Stimulated activated CD8-positive, alpha-beta memory T cell treated with anti-CD3 and anti-CD28 coated beads, Interleukin-7, amount 100 ng/mL, for 1 hour (primary cell): ENCODE results near the gene COL20A1.

ENCODE experiments used
- DNase-seq, 2 donors: peaks; one replicate each; pipeline ENCODE4 v3.0.0-alpha.2; 2020; ENCODE audit warnings: low read depth in 2 of 2

The COL20A1 gene

DNA sequence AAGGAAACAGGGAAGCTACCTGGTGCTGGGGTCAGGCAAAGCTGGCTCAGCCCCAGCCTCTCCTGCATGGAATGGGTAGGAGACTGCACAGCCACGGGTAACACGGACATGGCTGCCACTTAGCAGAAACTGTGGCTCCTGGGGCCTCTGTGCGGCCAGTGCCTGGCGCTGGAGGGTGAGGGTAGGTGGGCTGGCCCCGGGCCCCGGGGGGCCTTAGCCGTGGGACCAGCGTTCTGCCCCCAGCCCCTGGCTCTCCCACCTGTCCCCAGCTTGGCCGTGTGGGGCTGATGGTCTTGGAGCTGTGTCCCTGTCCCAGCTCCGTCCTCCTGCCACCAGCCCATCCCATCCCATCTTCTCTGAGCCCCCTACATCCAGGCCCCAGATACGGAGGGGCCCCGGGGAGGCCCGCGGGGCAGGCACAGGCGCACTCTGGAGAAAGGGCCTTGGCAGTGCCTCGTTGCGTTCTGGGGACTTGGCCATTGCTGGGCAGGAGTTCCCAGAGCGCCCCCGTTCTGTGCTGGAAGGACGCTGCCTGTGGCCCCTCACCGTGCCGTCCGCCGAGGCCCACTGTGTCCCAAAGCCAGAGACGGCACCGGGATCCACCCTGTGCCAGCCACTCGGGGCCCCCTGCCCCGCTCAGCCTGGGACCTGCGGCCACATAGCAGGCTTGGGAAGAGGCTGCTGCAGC, 56.0 kb downstream of the COL20A1 start:
- DNase-seq = no peak

DNA sequence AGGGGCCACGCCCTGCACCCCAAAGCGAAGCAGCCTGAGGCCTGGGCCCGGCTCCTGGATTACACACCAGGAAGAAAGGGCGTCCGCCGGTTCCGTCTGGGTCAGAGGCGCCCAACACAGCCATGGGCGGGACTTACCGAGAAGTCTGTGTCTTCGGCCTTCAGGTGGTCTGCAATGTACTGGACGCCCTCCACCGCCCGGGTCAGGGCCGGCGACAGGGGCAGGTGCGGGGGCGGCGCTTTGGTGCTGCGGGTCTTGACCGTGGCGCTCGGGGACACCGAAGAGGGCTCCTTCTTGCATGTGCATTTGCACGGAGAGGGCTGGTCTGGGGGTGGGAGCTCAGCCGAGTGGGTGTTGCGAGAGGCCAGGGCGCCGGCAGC, 56.5 kb downstream of the COL20A1 start:
- no peak for DNase-seq

DNA sequence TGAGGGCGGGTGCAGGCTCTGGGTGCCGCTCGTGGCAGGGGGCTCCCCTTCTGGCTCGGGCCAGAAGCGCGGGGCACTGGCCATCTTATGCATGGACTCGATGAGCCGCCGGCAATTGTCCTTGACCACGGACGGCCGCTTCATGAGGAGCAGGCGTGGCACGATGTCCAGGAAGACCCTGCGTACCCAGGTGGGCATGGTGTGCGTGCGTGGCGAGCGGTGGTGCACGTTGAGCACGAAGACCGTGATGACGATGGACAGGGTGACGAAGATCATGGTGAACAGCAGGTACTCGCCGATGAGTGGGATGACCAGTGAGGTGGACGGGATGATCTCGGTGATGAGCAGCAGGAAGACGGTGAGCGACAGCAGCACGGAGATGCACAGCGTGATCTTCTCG, 57.2 kb downstream of the COL20A1 start:
- DNase-seq = no peak

DNA sequence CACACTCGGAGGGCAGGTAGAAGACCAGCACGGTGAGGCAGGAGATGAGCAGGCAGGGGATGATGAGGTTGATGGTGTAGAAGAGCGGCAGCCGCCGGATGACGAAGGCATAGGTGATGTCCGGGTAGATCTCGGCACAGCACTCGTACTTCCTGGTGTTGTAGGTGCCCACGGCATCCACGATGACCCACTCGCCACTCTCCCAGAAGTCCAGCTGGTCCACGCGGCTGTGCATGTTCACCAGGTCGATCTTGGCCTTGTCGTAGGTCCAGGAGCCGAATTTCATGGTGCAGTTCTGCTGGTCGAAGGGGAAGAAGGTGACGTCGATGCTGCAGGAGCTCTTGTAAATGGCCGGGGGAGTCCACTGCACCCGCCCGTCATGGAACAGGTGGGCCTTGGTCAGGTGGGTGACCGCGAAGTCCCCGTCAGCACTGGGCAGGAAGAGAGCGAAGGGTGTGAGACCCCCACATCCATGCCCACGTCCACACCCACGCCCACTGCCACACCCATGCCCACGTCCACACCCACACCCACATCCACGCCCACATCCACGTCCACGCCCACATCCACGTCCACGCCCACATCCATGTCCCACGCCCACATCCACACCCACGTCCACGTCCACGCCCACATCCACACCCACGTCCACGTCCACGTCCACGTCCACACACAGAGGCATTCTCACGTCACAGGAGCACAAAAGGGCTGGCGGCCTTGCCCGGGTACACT, 57.8 kb downstream of the COL20A1 start:
- no peak for DNase-seq

DNA sequence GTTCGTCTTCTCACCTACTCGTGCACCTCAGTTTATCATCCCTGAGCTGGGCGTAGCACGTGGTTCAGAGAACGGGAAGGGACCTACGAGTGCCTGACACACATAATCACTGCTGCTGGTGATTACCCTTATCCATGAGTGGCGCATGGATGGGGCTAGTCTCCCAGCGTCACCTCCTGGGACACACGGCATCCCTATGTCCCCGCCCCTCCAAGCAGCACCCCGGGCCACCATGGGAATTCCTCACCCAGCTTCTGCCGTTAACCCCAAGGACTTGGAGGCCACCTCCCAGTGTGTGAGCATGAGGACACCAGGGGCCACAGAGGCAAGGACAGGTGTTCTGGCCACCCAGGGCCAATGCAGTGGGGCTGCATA, 58.3 kb downstream of the COL20A1 start:
- DNase-seq = no peak

DNA sequence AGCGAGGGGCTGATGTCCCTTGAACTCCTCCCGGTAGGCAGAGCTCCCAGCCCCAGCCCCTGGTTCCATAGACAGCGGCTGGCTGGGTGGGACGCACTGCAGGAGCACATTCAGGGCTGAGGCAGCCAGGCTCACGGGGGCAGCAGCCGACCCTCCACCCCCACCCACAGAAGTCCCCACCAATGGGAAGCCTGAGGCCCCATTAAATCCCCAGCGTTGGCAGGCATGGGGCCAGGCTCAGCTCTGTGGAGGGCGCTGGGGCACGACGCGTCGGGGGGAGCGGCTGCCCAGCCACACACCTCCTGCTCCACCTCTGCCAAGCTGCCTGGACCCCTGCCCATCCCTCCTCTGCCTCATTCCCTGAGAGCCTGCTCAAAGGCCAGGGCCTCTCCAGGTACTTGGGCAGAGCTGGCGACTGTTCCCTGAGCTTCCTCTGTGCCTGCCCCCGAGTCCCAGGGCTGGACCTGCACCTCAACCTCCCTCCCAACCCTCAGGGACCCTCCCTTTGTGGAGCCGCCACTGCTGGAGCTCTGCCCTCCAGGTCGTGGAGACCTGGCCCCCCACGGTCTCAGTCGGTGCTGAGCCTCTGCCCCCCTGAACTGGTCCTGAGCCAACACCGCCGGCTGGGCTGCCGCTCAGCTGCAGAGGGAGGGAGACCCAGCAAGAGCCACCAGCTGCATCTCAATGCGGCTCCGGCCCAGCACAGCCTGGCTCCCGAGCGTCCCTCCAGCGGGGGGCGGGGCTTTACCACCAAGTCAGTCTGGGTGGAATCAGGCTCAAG, 59.0 kb downstream of the COL20A1 start:
- no peak for DNase-seq

DNA sequence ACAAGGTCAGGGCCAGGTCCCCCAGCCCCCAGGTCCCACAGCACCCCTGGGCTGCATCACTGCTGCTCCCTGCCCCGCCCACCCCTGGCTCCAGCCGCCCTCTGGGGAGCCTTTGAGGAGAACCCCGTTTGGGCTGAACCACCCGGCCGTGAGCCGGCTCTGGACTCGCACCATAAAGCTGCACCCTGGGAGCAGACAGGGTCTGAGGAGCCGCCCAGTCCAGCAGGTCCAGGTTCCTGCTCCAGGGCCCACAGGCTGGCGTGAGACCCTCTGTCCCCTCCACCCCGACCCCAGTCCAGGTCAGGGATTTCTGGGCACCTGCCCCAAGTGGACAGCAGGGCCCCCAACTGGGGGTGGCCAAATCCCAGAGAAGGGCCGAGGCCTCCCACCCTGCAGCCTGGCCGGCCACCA, 59.8 kb downstream of the COL20A1 start:
- no peak for DNase-seq

DNA sequence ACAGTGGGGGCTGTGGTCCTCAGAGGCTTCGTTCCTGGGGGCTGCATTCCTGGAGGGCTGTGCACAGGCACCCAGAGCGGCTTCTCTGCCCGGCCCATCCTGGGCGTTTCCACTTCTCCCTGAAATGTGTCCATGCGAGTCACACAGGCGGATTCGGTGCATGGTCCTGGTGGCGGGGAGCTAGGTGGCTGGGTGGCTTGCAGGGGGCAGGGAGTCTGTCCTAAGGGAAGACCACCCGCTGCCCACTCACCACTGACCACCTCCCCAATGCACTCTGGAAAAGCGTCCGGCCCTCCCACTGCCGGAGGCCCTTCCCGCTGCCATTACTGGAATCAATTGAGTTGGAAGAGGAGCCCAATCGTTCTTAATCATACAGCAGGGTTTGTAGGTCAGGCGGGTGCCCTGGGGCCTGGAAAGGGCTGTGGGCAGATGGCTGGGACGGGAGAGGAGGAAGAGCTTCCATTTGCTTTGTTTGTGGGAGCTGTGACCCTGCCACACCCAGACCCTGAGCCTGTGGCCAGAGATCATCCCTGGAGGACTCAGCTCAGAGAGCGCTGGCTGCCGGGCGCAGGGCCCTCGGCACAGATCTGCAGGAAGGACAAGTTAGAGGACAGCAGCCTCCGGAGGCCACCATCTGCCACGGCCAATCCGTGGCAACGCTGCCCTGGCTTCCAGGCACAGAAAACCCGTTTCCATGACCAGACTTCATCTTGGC, 61.8 kb downstream of the COL20A1 start:
- DNase-seq = no peak

DNA sequence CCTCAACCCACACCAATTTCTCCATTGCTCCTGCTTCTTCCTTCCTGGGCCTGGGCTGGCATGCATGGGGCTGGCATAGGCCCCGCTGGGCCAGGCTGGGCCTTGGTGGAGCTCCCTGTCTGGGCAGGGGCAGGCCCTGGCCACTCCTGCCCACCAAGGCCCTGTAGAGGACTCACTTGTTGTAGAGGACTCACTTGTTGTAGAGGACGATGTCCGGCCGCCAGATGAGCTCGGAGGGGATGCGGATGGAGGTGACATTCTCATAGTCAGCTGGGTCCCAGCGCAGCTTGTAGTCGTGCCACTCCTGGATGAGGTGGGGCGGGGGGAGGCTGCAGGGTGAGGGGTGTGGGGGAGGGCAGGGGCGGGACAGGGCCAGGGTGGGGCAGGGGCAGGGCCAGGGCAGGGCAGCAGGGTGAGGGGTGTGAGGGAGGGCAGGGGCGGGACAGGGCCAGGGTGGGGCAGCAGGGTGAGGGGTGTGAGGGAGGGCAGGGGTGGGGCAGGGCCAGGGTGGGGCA, 62.9 kb downstream of the COL20A1 start:
- DNase-seq = no peak

DNA sequence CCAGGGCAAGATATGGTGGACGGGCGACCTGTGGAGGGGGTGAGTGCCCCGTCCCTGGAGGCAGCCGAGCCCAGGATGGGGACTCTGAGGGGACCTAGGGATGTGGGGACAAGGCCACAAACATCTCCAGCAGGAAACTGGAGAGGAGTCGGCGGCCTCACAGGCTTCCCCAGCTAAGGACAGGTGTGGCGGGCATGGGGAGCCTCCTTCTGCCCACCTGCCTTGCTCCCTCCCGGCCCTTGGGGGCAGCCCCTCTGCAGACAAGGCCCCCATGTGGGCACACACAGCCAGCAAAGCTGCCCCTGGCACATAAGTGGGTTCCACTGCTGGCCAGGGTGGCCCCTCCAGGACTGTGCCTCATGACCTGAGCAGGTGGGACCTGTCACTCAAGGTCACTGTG, 63.5 kb downstream of the COL20A1 start:
- no peak for DNase-seq

DNA sequence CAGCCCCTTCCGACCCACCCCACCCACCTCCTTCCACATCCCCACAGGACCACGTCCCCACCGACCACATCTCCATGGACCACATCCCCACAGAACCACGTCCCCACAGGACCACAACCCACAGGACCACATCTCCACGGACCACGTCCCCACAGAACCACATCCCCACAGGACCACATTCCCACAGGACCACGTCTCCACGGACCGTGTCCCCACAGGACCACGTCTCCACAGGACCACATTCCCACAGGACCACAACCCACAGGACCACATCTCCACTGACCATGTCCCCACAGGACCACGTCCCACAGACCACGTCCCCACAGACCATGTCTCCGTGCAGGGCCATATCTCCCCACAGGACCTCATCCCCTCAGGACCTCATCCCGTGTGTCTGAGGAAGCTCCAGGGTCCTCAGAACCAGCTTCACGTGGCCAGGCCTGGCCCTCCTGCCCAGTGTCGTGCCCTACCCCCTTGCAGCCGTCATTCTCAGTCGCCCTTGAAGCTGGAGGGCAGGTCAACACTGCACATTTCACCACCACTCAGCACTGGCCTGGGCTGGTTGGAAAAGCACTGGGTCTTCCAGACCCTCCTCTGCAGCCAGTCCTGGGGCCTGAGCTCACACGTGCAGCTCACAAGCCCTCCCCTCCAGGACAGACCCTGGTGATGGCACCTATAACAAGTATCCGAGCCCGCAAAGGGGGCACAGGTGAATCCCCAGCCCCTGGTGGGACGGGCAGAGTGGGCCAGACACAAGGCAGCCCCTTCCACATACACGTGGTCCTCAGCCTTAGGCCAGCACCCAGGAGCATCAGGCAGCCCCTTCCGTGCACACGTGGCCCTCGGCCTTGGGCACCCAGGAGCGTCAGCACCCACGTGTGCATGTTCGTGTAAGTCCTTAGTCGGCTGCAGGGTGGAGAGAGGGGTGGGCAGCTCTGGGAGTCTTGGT, 64.2 kb downstream of the COL20A1 start:
- no peak for DNase-seq

DNA sequence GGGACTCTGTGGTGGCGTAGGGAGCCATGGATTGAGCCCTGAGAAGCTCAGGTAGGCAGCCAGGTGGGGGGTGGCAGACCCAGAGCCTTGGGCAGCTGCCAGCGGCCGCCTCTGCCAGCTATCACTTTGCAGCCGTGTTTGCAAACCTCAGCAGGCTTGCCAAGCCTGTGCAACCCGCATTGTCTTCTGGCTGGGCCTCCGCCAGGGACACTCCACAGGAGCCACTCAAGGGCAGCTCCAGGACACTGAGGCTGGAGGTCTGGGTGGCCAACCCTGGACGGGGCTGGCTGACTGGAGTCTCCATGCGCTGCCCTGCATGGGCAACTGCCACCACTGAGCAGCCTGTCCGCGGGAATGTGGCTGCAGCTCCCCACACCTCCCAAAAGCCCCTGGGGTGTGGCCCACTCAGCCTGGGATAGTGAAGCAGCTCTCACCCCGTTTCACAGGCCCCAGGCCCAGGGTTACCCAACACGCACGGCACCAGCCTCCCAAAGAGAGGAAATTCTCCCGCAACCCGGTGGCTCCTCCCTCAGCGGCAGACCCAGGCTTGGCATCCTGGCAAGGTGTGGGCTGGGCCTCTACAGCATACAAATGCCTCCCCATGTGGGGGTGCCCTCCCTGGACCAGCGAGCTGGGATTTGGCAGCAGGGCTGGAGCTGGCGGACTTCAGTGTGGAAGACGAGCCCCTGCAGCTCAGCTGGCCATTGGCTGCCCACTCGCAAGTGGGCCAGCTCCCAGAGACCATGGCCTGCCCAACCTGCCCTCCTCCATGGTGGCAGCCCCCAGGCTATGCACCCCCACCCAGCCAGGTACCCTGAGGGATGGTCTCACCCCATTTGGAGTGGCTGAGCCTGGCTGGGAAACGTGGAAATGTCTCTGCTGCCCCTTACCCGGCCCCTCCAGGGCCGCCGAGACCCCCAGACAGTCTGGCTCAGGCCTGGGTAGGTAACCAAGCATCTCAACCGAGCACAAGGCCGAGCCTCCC, 65.2 kb downstream of the COL20A1 start:
- no peak for DNase-seq

DNA sequence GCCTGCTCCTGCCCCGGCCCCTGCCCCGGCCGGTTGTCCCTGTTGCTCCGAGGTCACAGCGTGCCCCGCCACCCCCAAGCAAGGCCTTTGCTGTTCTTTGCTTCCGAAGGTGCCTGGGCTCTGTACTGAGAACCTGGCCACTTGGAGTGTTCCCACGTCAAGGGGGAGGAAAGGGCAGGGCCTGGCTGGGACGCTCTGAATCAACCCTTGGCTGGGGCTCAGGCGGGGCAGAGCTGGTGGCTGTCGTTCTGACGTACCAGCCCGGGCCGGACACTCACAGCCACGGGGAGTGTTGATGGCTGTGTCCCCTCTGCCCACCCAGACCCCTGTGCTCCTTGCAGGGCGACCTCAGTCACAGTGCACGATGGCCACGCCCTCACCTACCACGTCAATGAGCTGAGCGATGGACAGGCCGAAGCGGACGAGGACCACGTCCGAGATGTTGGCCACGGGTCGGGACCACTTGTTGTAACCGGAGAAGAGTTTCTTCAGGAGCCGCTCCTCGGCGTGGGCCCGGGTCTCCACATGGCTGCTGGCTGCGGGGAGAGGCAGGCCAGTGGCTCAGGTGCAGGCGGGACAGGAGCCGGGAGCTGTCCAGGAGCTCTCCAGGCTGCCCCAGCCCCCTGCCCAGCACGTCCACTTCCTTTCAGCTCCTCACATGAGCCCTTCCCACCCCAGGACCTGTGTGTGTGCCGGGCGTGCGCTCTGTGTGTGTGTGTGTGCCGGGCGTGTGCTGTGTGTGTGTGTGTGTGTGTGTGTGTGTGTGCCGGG, 66.4 kb downstream of the COL20A1 start:
- DNase-seq = no peak

DNA sequence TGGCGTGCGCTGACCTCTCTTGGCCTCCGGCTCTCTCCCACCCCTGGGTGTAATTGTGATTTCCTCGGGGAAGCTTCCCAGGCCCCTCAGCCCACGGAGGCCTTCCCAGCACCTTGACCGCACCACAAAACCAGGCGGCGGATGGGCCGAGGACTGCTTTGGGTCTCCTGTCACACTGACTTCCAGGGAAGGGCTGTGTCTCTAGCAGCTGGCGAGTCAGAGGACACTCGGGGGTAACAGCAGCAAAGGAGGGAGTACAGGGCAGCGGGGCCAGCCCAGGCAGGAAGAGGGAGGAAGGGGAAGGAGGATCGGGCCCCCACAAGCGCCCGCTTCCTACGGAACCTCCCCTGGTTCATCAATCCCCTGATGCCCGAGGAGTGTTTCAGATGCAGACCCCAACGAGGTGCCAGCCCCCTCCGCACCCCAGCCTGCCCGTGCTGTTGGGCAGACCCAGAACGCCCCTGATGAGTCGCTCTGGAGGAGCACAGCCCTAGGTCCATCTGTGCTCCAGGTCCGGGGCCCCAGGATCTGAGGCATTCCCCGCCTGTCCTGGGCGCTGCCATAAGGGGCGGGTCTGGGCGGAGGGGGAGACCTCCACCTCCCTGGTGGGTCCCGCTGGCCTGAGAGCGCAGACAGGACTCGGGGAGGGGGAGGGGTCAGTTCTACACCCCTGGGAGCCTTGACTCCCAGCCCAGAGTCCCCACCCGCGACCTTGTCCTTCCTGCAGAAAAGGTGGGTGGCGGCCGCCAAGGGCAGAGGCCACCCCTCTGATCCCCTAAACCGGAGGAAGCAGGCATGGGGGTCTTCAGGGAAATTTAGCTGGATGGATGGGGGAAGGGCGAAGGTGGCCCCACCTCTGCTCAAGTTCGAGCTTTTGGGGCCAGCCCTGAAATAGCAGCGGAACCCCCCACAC, 67.2 kb downstream of the COL20A1 start:
- DNase-seq = no peak

DNA sequence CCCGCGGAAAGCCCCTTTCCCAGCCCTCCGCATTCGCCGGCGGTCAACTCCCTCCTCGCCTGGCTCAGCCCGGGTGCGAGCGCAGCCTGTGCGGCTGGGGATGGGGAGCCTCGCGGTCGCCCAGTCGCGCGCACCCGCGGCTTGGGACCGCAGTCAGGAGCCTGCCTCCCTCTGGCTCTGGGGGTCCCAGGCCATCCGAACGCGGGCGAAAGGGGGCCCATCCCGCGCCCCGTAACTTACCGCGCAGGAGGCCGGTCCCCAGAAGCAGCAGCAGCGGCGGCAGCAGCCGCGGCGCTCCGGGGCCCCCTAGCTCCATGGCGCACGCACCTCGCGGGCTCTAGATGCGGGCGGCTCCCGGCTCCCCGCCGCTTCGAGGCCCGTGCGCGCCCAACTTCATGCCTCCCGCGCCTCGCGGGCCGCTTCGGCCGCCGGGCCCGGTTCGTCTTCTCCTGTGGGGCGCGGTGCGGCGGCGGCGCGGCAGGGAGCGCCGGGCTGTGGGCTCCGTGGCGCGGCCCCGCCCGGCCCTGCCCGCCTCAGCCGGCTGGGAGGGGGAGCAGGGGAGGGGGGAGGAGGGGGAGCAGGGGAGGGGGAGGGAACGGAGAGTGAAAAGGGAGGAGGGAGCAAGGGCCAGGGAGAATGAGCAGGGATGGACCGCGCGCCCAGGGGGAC, 68.0 kb downstream of the COL20A1 start, which contains the start of gene CHRNA4:
CHRNA4 (minus strand) TSS at position 500 of the 669 bp plus-strand sequence; CDS start at position 316, 184 bp downstream.
- no peak for DNase-seq

DNA sequence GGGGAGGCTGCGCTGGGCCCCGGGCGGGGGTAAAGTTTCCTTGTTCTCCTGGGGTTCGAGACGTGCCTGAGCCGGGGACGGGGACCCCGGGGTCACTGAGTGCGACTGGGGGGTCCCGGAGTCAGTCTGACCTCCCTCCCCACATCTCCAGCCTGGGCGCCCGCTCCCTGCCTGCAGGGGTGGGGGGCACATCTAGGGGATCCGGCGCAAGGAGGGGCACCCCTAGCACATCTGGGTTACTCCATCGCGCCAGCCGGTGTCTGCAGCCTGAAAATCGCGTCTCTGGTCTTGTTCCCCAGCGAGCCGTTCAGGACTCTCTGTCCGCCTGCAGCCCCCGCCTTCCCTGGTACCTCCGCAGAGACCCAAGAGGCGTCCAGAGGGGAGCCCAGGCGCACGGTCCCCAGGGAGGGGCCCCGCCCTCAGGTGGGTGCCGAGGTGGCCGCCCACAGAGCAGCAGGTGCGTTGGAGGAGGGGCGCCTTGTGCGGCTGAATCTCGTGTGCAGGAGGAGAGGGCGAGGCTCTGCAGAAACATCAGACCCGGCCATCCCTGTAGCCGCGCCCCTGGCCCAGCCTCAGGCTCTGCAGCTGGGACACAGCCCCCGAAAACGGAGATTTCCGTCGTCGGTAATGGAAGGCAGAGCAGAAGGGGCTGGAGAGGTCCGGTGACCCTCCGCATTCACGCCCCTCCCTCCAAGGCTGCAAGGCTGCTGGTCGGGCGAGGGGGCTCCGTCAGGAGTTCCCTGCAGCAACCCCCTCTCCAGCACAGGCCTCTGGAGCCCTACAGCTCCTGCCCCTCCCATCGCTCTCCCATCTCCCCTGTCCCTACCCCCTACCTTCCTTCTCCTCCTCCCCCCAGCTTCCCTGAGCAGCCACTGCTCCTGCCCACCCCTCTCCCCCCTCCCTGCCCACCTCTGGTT, 68.8 kb downstream of the COL20A1 start:
- no peak for DNase-seq
